GM19467 (cell line): Measurements from ENCODE around the gene WDR33.
"Not testable (repeated sequence)": the region's sequence is repeated elsewhere in the genome, so short reads cannot be mapped to it uniquely, and the experiment has no call there.

Experiments
- ATAC-seq: cut with Tn5 transposase; IDR thresholded peaks from one replicate; pipeline ENCODE4 v1.9.1; 2021; ENCODE audit warnings: mild to moderate bottlenecking, moderate library complexity; ENCODE audit not compliant: unreplicated experiment

Gene WDR33

DNA sequence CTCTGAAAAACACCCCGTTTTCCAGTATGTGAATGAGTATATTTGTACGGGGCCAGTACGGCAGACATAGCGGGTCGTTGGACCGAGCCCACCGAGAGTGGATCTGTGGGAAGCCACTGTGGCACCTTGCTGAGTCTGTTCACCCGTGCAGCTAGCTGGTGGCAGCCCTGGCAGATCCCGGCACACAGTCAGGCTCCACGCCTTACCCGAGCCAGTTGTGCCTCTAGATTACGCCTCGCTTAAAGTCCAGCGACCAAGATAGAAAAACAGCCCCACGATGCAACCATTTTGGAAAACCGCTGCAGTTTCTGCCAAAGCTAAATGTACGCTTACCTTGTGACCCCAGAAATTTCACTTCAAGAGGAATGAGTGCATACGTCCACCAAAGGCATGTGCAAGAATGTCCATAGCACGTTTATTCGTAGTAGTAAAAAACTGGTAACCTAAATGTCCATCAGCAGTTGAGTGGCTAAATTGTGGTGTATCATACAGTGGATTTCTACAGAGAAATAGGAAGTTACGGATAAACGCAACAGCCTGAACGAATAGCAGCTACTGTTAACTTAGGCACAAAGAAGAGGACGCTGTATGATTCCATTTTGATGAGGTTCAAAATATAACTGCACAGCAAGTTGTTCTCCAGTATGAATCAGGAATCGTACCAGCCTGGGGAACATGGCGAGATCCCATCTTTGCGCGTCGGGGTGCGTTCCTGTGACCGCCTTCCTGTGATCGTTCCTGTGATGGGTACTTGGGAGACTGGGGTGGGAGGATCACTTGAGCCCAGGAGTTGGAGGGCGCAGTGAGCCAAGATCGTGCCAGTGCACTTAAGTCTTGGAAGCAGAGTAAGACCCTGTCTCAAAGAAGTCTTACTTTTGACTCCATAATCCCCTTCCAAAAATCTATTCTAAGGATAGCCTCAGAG, 688 bp upstream of the WDR33 start:
- ATAC-seq = no peak

DNA sequence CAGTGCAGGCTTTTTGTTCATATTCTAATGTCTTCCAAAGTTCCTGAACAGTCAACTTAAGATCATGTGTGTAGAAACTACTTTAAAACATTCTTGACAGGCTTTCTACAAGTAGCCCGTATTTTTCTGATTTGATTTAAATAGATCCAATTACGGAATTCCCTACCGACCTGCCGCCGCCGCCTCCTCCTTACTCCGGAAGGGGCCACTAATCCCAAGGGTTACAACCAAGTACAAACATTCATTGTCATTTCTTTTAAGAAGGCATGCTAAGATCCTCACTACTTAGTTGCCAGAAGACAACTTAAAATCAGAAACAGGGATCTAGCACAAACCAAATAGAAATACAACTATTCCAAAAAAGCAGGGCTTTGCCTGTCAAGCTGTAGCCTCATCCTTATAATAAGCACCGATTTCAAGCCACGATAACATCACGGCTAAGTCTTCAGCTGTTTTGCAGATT, 784 bp downstream of the WDR33 start:
- no peak for ATAC-seq

DNA sequence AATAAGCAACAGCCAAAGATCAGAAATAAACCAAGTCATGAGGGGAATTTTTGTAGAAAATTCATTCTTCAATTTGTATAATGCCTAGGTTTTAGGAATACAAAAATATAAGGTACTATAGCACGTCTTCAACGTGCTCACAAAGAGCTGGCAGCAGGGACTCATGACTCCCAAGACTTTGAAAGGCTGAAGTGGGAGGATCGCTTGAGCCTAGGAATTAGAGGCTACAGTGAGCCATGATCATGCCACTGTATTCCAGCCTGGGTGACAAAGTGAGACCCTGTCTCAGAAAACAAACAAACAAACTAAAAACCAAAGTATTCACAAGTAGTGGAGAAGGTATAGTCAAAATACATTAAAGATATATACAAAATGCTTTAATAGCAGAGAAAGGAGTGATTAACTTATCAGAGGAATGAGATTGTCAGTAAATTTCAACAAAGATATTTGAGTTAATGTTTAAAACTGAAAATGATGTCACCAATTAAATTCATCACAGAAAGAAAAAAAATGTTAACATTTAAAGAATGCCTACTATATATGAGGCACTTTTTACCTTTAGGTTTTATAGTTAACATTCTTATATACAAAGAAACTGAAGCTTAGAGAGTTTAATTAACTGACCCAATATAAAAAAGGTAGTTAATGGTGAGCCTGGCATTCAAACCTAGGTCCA, 3.2 kb downstream of the WDR33 start:
- no peak for ATAC-seq

DNA sequence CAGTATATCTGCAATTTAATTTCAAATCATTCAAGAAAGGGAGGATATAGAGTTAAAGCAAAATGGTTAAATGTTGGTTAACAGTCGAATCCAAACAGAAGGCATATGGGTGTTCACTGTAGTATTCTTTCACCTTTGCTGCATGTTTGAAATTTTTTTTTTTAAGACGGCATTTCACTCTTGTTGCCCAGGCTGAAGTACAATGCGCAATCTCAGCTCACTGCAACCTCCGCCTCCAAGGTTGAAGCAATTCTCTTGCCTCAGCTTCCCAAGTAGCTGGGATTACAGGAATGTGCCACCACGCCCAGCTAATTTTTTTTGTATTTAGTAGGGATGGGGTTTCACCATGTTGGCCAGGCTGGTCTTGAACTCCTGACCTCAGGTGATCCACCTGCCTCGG, 4.1 kb downstream of the WDR33 start:
- not testable (repeated sequence) for ATAC-seq

DNA sequence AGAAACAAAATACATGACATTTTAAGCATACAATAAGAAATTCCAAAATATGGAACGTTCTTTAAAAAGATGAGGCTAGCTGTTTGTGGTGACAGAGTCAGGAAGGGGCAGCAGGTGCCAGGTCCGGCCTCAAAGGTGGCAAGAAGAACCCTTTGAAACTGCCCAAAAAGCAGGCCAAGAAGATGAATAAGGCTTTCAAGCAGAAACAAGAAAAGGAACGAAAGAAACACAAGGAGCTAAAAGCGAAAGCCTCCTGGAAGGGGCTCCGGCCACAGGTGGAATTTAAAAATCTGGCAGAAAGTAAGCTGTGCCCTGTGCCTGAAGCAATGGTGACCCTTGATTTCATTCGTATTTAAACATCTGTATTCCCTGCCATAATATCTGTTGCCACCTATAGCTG, 5.5 kb downstream of the WDR33 start:
- ATAC-seq = no peak

GRCh38 chr2:127799926-127800325, 11.0 kb downstream of the WDR33 start:
- ATAC-seq = no peak

DNA sequence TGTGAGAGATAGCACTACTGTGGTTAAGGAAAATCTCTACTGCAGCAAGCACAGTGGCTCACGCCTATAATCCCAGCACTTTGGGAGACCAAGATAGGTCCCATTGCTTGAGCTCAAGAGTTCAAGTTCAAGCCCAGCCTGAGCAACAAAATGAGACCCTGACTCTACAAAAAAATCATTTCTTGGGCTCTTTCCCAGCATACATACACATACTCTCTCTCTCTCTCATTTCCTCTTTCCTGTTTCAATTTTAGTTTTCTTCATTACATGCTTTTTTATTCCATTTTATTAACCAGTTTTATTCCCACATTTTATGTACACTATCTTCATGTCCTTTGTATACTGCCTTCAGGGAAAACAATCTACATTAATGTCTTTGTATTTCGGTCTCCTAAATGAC, 14.6 kb downstream of the WDR33 start:
- no peak for ATAC-seq

DNA sequence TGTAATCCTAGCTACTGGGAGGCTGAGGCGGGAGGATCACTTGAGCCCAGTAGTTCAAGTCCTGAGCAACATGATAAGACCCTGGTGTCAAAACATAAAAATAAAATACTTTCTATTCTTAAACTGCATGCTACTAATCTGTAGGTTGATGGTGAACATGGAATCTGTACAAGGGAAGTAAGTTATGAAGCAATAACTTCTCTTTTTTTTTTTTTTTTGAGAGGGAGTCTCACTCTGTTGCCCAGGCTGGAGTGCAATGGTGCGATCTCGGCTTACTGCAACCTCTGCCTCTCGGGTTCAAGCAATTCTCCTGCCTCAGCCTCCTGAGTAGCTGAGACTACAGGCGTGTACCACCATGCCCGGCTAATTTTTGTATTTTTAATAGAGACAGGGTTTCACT, 16.1 kb downstream of the WDR33 start:
- ATAC-seq = not testable (repeated sequence)

DNA sequence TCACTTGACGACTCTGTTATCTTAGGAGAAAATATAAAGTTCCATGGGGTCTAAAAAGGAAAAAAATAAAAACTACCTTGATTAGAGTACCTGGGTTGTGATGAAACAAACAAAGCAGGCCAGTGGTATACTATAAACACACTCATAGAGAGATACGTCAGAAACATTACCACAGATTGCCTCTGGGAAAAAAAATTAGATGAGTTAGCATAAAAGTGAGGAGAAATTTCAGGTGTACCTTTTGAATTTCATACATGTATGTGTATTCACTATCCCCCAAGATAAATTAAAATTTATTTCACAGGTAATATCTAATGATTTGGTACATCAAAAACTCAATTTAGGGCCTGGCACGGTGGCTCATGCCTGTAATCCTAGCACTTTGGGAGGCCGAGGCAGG, 18.2 kb downstream of the WDR33 start:
- no peak for ATAC-seq

DNA sequence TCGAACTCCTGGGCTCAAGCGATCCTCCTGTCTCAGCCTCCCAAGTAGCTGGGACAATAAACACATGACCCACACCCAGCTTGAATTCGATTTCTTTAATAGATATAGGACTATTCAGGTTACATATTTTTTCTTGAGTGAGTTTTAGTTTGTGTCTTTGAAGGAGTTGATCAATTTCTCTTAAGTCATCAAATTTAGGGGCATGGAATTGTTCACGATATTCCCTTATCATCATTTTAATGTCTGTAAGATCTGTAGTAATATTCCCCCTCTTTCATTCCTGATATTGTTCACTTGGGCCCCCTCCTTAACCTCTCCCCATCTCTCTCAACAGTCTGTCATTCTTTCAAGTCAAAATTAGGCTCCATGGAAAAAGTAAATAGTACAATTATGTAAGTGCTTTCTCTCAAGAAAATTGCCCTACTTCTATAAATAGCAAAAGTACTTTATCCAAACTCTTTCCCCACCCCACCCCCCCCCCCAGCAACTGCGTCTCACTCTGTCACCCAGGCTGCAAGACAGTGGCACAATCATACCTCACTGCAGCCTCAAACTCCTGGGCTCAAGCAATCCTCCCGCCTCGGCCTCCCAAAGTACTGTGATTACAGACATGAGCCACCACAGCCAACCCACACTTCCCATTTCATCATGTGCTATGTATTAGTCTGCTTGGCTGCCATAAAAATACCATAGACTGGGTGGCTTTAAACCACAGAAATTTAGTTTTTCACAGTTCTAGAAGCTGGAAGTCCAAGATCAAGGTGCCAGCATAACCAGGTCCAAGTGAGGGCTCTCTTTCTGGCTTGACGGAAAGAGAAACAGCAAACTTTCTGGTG, 20.1 kb downstream of the WDR33 start:
- no peak for ATAC-seq

DNA sequence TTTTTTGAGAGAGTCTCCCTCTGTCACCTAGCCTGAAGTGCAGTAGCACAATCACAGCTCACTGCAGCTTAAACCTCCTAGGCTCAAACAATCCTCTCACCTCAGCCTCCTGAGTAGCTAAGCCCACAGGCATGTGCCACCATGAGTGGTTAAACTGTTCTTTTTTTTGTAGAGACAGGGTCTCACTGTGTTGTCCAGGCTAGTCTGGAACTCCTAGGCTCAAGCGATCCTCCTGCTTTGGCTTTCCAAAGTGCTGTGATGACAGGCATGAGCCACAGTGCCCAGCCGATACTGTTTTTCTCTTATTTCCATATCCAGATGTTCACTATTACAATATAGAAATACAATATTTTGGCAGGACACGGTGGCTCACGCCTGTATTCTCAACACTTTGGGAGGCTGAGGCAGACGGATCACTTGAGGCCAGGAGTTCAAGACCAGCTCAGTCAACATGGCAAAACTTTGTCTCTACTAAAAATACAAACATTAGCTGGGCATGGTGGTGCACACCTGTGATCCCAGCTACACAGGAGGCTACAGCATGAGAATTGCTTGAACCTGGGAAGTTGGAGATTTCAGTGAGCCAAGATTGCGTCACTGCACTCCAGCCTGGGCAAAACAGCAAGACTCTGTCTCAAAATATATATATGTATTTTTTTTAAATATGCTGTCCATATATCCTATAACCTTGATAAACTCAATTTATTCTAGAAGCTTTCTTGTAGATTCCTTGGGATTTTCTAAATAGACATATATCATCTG, 24.7 kb downstream of the WDR33 start:
- ATAC-seq = no peak

DNA sequence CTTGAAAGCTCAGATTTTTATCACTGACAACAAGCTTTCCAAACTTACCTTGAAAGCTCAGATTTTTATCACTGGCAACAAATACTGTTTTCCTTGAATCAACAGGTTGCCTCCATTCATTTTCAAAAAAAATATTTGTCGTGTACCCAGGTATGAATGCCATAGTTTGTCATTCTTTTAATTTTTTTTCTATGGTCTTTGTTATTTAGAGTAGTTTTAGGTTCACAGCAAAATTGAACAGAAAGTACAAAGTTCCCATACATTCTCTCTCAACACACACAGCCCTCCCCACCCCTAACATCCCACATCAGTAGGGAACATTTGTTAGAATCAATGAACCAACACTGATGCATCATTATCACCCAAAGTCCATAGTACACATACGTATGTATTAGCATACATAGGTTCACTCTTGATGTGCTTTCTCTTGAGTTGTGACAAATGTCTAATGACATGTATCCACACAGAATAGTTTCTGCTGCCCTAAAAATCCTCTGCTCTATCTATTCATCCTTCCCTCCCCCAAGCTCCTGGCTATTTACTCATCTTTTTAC, 25.9 kb downstream of the WDR33 start:
- no peak for ATAC-seq

- no peak for ATAC-seq
Observed at GRCh38 chr2:127783101-127783500, 27.9 kb downstream of the WDR33 start.

DNA sequence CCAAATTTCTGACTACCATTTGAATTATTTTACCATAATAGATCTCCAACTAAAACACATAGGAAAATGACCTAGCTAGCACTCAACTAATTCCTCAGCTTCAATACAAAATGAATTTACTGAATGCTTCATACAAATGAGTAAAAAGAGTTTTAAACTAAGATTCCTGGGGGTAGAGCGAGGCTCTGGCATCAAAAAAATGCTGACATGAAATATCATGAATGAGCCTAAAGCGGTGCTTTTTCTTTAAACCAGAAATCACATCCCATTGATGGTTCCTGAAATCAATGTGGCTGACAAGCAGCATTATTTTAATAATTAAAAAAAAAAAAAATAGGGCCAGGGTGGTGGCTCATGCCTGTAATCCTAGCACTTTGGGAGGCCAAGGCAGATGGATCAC, 32.1 kb downstream of the WDR33 start:
- ATAC-seq = no peak

DNA sequence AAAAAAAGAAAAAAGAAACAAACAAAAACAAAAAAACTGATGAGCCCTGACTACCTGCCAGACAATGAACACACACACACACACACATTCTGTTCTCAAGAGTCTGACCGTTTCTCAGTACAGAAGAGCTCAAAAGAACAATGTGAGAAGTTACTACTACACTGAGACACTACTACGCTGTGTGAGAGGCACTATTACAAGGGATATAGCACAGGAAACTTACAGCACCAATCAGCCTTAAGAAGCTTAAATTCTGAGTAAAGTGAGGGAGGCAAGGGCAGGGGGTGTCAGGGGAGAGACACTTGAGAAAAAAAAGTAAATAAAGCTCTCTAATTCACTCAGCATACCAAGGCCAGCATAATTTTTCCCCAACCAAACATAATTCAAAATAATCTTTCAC, 32.5 kb downstream of the WDR33 start:
- ATAC-seq = no peak

DNA sequence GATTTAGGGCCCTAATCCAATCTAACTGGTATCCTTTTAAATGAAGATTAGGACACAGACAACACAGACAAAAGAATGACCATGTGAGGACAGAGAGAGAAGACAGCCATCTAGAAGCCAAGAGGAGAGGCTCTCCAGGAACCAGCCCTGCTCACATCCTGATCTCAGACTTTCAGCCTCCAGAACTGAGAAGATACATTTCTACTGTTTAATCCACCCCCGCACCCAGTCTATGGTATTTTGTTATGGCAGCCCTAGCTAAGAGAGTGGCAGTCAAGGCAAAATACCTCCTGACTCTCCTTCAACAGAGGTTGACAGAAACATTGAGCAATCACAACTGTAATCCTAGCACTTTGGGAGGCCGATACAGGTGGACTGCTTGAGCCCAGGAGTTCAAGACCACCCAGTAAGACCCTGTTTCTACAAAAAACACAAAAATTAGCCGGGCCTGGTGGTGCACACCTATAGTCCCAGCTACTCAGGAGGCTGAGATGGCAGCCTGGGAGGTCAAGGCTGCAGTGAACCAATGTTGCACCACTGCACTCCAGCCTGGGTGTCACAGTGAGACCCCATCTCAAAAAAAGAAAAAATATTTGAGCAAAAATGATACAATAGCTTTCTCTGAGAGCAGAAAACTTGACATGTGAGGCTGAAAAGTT, 34.7 kb downstream of the WDR33 start:
- ATAC-seq = no peak

- no peak for ATAC-seq
Observed at GRCh38 chr2:127771756-127772155, 39.2 kb downstream of the WDR33 start.

GRCh38 chr2:127770973-127771735, 39.8 kb downstream of the WDR33 start:
- no peak for ATAC-seq

DNA sequence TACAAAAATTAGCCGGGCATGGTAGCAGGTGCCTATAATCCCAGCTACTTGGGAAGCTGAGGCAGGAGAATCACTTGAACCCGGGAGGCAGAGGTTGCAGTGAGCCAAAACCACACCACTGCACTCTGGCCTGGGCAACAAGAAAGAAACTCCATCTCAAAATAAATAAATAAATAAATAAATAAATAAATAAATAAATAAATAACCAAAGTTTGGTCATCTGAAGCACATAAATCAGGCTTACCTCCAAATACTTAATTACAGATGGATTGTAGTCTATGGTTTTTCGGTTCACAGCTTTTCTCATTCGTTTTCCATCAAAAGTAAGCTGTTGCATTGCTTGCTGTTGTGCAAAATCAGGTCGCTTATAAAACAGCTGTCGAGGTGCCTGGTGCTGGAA, 40.4 kb downstream of the WDR33 start:
- not testable (repeated sequence) for ATAC-seq
